GM19328 (cell line): ENCODE measurements around the gene TBC1D3L.
"Not testable (repeated sequence)": the region's sequence is repeated elsewhere in the genome, so short reads cannot be mapped to it uniquely, and the experiment has no call there.

ENCODE experiments used
- ATAC-seq: cut with Tn5 transposase; IDR thresholded peaks from one replicate; pipeline ENCODE4 v1.9.1; 2021; ENCODE audit warnings: mild to moderate bottlenecking, moderate library complexity; ENCODE audit not compliant: unreplicated experiment

TBC1D3L gene

DNA sequence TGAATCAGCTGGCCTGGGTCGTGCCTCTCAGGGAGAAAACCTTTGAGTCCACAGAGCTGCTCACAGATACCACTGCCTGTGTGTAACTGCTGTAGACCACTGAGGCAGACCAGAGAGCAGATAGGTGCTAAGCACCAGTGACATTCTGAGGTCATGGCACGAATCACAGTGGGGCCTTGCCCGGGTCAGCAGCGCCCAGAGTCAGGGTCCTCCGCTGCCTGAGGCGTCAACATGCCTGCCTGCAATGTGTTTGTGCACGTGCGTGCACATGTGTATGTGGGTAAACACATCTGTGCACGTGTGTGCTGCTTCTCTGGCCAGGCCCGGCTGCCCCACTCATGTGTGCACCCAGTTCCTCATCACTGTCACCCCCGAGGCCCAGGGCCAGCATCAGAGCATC is at the start of gene TBC1D3L:
Gene TBC1D3L (minus strand): TSS at position 101 of the 400 bp plus-strand sequence. CDS start 1,540 bp downstream, outside the sequence.
- ATAC-seq = not testable (repeated sequence)

DNA sequence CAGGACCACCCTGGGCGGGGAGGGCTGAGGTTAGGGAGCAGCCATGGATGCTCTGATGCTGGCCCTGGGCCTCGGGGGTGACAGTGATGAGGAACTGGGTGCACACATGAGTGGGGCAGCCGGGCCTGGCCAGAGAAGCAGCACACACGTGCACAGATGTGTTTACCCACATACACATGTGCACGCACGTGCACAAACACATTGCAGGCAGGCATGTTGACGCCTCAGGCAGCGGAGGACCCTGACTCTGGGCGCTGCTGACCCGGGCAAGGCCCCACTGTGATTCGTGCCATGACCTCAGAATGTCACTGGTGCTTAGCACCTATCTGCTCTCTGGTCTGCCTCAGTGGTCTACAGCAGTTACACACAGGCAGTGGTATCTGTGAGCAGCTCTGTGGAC is 14.8 kb upstream of the TBC1D3L start, which contains the start of gene TBC1D3D:
Gene TBC1D3D (plus strand): TSS at position 301 of the 400 bp plus-strand sequence. CDS start 1,585 bp downstream, outside the sequence.
- ATAC-seq = not testable (repeated sequence)
